HL-60 (cell line): ENCODE measurements around the gene CDHR4.

ENCODE experiments used
- DNase-seq, 2 experiments: peaks; one replicate each; pipeline ENCODE4 v3.0.0-alpha.2; 2010 to 2020; ENCODE audit warnings: low read depth in 1 of 2, low spot score in 1 of 2
- H3K27ac ChIP-seq: fragments of 250-450 bp; sonication (Bioruptor Pico); replicated peaks from 2 replicates; pipeline ENCODE4 v1.5.1; 2020; ENCODE audit warnings: mild to moderate bottlenecking, moderate library complexity
- H3K27me3 ChIP-seq: fragments of 250-450 bp; sonication (Bioruptor Pico); 2 replicates; pipeline ENCODE4 v1.5.1; 2021; ENCODE audit warnings: mild to moderate bottlenecking, moderate library complexity; ENCODE audit not compliant: insufficient read depth, poor library complexity, severe bottlenecking
- H3K4me3 ChIP-seq: replicated peaks from 2 replicates; pipeline ENCODE4 v1.5.1; 2011; ENCODE audit warnings: mild to moderate bottlenecking, control low read depth, low read length; ENCODE audit not compliant: insufficient read depth
- GABPA ChIP-seq: IDR thresholded peaks from 2 replicates; pipeline ENCODE4 v1.6.1; 2012; ENCODE audit warnings: low read depth
- POLR2AphosphoS5 ChIP-seq: IDR thresholded peaks from 2 replicates; pipeline ENCODE4 v1.6.1; 2012; ENCODE audit warnings: low read depth
- SPI1 ChIP-seq: IDR thresholded peaks from 2 replicates; pipeline ENCODE4 v1.6.1; 2012; ENCODE audit warnings: low read depth, mild to moderate bottlenecking, borderline replicate concordance
- TF ChIP-seq, protein P1 (sequence below): IDR thresholded peaks from one replicate; pipeline ENCODE4 v1.5.1; 2011; ENCODE audit warnings: low read length, control low read depth, inconsistent platforms; ENCODE audit not compliant: insufficient read depth
- TF ChIP-seq, protein P2 (sequence below): IDR thresholded peaks from 2 replicates; pipeline ENCODE4 v1.6.1; 2012; ENCODE audit warnings: low read depth; ENCODE audit not compliant: insufficient replicate concordance

CDHR4 gene

DNA sequence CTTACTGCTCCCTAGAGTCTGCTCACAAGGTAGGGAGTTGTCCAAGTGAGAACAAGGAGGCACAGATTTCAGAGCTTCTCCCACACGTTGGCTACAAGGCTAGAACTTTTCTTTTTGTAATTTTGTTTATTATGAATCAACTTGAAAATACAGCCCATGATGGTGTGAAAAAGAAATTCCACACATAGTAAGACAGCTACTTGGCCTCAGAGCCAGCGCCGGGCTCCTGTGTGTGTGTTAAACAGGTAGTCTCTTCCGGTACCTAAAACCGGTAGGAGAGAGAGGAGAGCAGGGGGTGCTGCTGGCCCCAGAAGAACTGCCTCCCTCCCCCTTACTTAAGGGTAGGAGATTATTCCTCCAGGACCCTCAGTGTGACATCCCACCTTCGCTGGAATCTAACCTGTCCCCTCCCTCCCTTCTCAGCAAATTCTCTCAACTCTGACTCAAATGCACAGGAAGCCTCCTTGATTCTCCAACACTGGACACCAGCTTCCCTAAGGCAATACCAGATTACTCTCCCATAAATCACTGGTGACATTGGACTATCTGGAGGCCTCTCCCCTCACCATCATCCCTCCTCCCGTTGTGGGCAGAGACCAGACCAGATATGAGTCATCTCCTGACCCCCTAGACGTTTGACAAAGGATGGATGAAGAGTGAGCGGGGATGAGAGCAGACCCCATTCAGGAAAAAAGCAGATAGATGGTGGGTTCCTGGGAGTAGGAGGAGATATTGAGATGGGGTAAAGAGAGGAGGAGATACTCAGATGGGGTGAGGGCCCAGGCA lies 8.9 kb downstream of the CDHR4 start:
- Histone ChIP-seq H3K27ac (no peak overlapping the region), H3K4me3 (no peak overlapping the region), H3K27me3 (no peaks in the 10 kb centered on the region)
- no peak for TF ChIP-seq GABPA
- no peak for TF ChIP-seq SPI1
- TF ChIP-seq, protein P1, sequence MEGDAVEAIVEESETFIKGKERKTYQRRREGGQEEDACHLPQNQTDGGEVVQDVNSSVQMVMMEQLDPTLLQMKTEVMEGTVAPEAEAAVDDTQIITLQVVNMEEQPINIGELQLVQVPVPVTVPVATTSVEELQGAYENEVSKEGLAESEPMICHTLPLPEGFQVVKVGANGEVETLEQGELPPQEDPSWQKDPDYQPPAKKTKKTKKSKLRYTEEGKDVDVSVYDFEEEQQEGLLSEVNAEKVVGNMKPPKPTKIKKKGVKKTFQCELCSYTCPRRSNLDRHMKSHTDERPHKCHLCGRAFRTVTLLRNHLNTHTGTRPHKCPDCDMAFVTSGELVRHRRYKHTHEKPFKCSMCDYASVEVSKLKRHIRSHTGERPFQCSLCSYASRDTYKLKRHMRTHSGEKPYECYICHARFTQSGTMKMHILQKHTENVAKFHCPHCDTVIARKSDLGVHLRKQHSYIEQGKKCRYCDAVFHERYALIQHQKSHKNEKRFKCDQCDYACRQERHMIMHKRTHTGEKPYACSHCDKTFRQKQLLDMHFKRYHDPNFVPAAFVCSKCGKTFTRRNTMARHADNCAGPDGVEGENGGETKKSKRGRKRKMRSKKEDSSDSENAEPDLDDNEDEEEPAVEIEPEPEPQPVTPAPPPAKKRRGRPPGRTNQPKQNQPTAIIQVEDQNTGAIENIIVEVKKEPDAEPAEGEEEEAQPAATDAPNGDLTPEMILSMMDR = no peak
- TF ChIP-seq POLR2AphosphoS5 = no peak
- TF ChIP-seq, protein P2, sequence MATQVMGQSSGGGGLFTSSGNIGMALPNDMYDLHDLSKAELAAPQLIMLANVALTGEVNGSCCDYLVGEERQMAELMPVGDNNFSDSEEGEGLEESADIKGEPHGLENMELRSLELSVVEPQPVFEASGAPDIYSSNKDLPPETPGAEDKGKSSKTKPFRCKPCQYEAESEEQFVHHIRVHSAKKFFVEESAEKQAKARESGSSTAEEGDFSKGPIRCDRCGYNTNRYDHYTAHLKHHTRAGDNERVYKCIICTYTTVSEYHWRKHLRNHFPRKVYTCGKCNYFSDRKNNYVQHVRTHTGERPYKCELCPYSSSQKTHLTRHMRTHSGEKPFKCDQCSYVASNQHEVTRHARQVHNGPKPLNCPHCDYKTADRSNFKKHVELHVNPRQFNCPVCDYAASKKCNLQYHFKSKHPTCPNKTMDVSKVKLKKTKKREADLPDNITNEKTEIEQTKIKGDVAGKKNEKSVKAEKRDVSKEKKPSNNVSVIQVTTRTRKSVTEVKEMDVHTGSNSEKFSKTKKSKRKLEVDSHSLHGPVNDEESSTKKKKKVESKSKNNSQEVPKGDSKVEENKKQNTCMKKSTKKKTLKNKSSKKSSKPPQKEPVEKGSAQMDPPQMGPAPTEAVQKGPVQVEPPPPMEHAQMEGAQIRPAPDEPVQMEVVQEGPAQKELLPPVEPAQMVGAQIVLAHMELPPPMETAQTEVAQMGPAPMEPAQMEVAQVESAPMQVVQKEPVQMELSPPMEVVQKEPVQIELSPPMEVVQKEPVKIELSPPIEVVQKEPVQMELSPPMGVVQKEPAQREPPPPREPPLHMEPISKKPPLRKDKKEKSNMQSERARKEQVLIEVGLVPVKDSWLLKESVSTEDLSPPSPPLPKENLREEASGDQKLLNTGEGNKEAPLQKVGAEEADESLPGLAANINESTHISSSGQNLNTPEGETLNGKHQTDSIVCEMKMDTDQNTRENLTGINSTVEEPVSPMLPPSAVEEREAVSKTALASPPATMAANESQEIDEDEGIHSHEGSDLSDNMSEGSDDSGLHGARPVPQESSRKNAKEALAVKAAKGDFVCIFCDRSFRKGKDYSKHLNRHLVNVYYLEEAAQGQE = no peak
- no peak for DNase-seq

DNA sequence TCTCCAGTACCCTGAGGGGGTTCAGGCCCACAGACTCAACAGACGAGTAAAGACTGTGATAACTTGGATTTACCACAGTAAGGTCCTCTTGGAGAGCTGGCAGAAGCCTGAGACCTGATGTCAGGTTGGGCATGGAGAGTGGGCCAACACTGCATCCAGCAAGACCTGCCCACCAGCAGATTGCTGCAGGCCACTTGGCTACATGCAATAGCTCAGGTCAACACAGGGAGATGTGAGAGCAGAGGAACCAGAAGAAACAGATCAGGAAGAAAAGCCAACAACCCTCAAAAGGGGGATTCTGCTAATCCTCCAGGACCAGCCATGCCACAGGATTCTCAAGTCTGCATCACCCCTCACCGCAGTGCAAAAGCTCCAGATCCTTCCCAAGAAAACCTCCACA lies 11.6 kb downstream of the CDHR4 start:
- no peak overlapping the region for H3K27ac ChIP-seq
- TF ChIP-seq, protein P1 = no peak
- TF ChIP-seq, protein P2 = no peak
- TF ChIP-seq POLR2AphosphoS5 = no peak
- no peak for TF ChIP-seq GABPA
- no peak overlapping the region for H3K4me3 ChIP-seq
- H3K27me3 ChIP-seq = no peaks in the 10 kb centered on the region
- DNase-seq = no peak

DNA sequence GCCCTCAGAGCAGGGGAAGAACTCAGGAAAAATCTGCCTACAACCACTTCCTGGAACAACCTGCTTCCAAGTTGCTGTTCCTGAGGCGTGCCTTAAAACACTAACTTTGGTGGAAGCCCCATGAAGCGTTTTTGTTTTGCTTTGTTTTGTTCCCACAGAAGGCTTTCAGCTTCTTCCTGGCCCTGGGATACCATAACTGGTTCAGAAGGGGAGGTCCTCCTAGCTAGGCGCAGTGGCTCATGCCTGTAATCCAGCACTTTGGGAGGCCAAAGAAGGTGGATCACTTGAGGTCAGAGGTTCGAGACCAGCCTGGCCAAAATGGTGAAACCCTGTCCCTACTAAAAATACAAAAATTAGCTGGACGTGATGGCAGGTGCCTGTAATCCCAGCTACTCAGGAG lies 12.1 kb downstream of the CDHR4 start:
- no peaks in the 10 kb centered on the region for H3K27me3 ChIP-seq
- no peak overlapping the region for H3K4me3 ChIP-seq
- no peak for DNase-seq
- H3K27ac ChIP-seq = no peak overlapping the region
- TF ChIP-seq GABPA (no peak), SPI1 (no peak), POLR2AphosphoS5 (no peak)
- TF ChIP-seq, protein P1 = no peak
- TF ChIP-seq, protein P2 = no peak
